GM12875 (cell line): ENCODE data around the gene LMNTD1.

Experiments used
- H3K4me3 ChIP-seq: one replicate; pipeline ENCODE4 v1.5.1; 2011; ENCODE audit warnings: low read depth, low read length, control low read depth
- CTCF ChIP-seq: IDR thresholded peaks from 2 replicates; pipeline ENCODE4 v1.5.1; 2011; ENCODE audit warnings: low read depth, mild to moderate bottlenecking, control low read depth, inconsistent platforms, low read length, moderate library complexity, borderline replicate concordance; ENCODE audit not compliant: insufficient read depth

The LMNTD1 gene

DNA sequence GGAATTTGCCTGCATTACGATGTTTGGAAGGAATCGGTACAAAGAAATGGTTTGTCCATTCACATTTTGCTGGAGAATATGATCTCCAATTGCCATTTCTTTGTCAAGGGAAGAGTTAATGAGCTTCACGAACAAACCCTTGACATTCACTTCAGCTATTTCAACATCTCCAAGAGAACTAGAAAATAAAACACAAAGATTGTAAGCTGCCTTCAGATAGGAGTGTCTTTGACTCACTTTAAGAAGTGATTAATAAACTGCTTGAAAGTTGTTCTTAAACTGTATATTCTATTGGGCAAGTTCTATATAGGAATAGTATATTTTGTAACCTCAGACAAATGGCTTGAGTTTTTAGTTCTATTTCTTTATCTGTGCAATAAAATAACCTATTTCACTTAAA, 26.3 kb downstream of the LMNTD1 start:
- no peak overlapping the region for H3K4me3 ChIP-seq
- no peak for TF ChIP-seq CTCF

- TF ChIP-seq CTCF: no peak
- H3K4me3 ChIP-seq: no peak overlapping the region
These were observed 28.7 kb downstream of the LMNTD1 start for GRCh38 chr12:25524366-25524765.

- no peak for TF ChIP-seq CTCF
These were observed 31.3 kb downstream of the LMNTD1 start for GRCh38 chr12:25521625-25522256.

GRCh38 chr12:25518512-25518911, 34.6 kb downstream of the LMNTD1 start:
- no peak overlapping the region for H3K4me3 ChIP-seq
- TF ChIP-seq CTCF: no peak

More at GRCh38 chr12:25521625-25522256, 31.3 kb downstream of the LMNTD1 start:
- H3K4me3 ChIP-seq: no peak overlapping the region

DNA sequence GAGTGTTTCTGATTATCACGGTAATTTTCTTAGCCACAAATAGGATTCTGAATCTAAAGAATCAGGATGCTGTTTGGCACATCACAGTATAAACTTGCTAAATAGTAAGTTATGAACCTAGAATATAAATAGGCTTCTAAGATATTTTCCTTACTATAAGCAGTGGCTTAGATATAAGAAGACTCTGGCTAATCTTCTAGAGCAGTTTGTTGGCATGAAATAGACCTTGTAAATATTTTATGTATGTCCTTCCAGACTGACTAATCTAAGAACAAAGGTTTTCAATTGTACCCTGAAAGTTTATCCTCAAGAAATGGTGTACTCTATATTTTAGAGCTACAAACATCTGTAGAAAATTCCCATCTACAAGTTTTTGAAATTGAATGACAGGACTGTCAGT, 48.3 kb downstream of the LMNTD1 start:
- no peak overlapping the region for H3K4me3 ChIP-seq
- TF ChIP-seq CTCF: no peak

GRCh38 chr12:25503666-25504065, 49.4 kb downstream of the LMNTD1 start:
- no peak for TF ChIP-seq CTCF

DNA sequence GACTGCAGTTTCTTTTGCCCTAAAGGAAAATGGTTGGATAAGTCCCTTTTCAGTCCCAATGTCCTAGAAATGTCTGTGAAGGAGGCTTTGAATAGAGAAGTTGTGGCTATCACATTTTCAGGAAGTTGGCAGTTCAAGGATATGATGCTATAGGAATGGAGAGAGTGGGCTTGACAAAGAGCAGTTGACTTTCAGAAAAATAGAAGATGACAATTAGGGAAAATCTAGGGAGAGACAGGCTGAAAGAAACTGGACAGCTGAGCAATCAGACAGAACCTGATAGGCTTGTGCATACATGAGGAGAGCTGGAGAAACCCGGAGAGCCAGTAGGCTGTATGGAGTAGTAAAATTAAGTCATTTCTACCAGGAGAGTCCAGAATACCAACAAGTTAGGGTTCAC, 50.5 kb downstream of the LMNTD1 start:
- no peak for TF ChIP-seq CTCF
- H3K4me3 ChIP-seq: no peak overlapping the region

More at GRCh38 chr12:25503666-25504065, 49.4 kb downstream of the LMNTD1 start:
- no peak overlapping the region for H3K4me3 ChIP-seq
